RCC 7860 (cell line): Measurements from ENCODE around the gene POLR3K.
A peak's percentile ranks its signal among the peaks of the same experiment; 100 is the strongest.
"Not testable (repeated sequence)": the region's sequence is repeated elsewhere in the genome, so short reads cannot be mapped to it uniquely, and the experiment has no call there.

Experiments used
- DNase-seq: peaks from one replicate; pipeline ENCODE4 v3.0.0-alpha.2; 2015; ENCODE audit warnings: low spot score
- FAIRE-seq: peaks from 2 replicates; lab custom pipeline; 2012; peaks lifted over from hg19 to GRCh38; lab: Jason Lieb, UNC

Gene POLR3K

DNA sequence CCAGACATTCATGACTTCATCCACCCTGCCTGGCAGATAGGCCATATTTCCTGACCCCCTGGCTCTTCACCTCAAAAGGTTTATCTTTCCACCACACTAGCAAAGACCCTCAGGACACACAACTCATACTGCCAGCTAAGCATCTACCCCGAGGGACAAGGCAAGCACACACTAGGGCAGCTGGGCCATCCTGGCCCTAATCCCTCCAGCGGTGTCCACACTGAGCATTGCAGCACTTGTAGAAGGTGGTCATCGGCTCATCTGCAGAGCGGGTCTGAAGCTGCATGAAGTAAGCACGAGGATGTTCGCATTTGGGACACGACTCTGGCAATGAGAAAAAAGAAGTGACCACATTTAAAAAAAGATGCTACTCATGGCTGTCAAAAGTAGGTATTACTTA, 6.2 kb downstream of the POLR3K start:
- FAIRE-seq (no peak), DNase-seq (no peak)

DNA sequence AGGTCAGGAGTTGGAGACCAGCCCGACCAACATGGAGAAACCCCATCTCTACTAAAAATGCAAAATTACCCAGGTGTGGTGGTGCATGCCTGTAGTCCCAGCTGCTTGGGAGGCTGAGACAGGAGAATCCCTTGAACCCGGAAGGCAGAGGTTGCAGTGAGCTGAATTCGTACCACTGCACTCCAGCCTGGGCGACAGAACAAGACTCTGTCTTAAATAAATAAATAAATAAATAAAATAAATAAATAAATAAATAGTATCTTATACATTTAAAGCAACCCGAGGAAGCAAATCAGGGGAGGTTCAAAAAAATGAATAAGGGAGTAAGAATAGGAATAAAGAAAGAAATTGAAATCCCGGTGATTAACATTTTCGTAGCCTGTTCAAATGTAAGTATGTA, 6.9 kb downstream of the POLR3K start:
- DNase-seq, FAIRE-seq: not testable (repeated sequence)

DNA sequence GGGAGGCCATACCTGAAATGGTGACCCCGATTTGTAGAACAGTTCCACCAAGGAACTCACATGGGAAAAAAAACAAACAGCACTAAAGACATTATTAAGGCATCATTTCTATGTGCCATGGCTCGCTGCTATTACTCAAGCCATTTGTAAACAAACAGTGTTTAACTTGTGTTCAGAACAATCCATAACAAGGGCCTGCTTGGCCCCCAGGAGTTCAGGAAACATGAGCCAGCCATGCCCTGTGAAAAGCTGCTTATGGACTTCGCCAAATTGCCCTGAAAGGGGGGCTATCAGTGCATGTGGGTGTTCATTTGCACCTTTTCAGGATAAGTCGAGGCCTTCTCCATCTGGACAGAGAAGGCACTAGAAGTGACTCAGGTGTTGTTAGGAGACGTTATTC, 8.0 kb downstream of the POLR3K start:
- FAIRE-seq = no peak
- DNase-seq = no peak

DNA sequence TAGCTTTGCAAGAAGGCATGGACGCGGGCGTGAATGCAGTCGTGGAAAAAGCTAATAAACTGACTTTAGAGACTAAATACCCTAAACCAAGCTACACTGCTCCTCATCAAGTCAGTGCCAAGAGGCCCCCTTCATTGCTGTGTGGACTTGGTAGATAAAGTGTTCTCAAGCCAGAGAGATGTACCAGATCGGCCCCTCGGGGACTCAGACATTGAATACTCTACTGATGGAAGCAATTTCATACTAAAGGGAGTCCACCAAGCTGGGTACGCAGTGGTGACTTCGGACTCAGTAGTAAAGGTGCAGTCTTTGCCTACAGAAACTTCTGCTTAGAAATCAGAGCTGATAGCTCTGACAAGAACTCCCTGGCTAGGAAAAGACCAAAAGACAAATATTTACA, 8.8 kb downstream of the POLR3K start:
- no peak for FAIRE-seq
- DNase-seq = no peak

DNA sequence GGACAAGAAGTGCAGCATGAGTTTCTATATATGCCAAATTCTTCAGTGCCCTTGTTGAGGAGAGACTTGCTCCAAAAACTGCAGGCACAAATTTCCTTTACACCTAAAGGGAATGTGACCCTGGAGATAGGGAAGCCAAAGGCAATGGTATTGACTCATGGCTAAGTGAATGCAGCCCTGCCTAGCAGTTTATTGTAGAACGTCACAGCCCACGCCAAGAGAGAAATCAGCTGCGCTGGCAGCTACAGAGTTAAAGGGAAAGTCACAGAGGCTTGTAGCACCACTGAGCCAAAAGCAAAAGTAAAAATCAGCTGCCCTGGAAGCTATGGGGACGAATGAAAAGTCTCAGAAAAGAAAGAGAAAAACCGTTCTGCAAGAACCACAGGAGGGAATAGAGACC, 10.1 kb downstream of the POLR3K start:
- FAIRE-seq (no peak), DNase-seq (no peak)

DNA sequence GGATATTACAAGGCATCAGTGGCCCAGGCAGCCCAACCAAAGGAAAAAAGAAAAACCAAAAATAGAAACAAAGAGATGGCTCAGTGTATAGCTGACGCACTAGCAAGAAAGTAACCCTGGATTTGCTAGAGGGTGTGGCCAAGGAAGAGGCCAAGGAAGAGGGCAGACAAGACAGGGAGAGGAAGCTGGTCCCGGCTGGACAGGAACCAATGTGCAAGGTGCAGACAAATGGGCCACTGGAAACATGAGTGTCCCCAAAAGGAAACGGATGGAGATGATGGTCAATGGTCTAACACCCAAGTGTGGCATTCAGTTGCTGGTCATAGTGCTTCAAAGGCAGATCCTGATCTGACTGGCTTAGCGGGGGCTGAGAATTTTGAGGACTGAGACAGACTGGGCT, 10.7 kb downstream of the POLR3K start:
- FAIRE-seq (no peak), DNase-seq (no peak)

DNA sequence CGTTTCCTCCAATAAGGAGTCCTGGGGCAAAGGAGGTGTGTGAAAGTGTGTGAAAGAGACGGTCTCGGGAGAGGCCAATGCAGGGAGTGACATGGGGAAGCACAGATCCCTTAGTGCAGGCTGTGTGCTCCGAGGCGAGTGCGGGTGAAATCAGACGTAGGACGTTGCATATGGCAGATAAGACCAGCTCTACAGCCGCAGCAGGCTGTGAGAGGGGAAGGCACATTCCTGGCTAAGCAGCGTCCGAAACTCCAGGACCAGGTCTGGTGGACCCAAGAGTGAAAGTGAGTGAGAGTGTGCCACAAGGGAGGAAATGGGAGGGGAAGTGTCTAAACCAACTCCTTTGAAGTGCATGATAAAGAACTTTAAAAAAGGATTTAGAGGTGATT, 11.3 kb downstream of the POLR3K start:
- no peak for FAIRE-seq
- no peak for DNase-seq

DNA sequence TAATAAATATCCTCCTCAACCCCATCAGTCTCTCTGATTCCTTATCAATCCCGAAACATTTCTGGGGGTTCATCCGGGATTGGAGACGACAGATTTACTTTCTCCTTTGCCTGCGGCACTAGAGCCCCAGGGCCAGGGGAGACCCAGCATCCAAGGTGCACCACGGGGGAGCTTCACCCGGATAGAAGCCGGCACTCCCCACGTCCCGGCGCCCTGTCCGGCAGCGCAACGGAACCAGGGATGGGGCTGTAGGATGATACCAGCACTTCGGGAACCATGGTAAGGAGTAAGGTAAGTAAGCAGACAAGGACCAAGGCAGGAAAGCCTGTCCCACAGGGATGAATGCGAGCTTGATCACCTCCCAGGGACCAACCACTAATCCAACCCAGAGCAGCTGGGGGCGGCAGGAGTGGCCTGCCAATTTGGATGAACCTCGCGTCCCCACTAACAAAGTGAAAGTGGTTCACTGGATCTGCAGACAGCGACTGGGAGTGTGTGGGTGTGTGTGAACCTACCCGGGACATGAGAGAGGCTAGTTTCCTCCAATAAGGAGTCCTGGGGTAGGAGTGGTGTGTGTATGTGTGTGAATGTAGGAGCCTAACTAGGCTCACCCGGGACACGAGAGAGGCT, 11.9 kb downstream of the POLR3K start:
- FAIRE-seq (no peak), DNase-seq (no peak)

DNA sequence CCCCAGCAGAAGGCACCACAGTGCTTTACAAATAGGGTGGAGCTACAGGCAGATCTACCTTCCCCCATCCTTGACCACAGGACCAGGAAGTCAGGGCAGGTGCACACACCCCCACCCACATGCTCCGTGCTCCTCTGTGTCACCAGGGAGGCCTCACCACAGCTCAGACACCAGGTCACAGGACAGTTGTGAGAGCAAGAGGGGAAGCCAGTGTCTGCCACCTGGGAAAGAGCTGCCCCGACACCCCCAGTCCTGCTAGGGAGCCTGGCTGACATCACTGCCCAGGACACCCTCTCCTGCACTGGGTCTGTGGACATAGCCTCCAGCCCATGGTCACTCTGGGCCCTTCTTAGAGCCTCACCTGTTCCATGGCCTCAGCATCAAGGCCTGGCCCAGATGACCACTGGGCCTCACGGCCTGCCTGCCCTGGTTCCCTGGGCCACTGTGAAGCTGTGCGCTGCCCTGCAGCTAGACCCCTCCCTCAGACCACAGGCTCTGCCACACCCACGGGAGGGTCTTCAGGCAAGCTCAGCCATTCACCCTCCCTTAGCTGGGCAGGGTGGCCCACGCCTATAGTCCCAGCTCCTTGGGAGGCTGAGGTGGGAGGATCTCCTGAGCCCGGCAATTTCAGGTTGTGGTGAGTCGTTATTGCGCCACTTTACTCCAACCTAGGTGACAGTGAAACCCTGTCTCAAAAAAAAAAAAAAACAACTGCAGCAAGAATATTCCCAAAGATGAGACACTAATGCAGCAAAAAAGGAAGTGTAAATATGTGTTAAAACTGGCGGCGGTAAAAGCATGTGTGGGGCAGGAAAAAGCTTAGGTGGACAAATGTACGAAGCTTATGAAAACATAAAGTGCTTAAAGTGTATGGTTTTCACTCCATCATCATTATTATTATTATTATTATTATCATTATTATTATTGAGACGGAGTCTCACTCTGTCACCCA, 14.2 kb downstream of the POLR3K start:
- FAIRE-seq (no peak), DNase-seq (peak; percentile 8)

DNA sequence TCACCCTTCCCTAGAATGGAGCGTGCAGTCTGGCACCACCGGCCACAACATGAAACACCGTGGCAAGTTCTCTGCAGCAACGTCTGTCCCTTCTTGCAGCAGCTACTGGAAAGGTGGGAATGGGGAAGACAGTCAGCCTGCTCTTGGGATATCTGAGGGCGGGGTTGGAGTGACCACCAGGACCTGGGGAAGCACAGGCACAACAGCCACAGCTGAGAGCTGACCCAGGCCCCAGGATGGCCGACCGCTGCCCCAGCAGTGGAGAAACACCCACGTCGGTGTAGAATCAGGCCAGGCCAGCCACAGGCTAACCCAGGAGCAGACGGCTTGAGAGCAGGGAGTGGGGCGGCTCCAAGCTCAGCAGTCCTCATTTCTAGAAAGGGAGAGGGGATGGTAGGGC, 15.2 kb downstream of the POLR3K start:
- not testable (repeated sequence) for FAIRE-seq, DNase-seq

DNA sequence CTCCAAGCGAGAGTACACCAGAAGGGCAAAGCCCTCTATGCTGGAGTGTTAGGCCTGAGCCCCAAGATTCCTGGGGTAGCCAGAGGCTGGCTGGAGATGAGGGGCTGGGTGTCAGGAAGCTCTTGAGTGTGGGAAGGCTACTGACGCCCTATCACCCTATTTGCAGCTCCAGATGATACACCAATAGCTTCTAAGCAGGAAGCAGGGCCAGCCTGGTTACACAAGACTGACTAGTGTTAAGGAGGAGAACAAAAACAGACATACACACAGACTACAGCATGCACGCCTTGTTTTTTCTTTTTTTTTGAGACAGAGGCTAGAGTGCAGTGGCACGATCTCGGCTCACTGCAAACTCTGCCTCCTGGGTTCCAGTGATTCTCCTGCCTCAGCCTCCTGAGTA, 15.9 kb downstream of the POLR3K start:
- no peak for FAIRE-seq
- DNase-seq = no peak

DNA sequence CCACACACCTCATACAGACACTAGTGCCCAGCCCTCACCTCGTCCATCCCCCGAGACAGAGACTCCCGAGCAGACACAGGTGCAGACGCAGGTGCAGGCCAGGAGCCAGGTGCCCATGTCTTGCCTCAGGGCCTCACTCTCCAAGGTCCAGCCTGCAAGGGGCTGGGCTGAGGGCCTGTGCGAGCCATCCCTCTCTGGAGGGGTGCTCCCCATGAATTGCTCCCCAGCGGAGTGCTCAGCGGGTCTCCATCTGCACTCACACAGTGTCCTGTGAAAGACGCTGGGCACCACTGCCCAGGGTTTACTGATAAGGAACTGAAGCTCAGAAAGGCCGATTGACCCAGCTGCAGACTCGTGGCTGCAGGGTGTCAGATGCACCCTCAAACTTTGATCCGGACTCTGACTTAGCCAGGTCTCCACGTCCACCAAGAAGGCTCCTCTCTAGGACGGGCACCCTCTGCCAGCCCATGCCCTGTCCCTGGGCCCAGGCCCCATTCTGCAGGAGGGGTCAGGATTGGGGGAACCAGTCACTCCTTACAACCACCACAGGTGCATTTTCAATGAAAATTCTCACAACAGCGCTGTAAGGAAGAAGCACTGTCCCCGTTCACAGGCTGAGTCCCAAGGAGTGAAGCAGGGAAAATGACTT, 16.9 kb downstream of the POLR3K start:
- FAIRE-seq (no peak), DNase-seq (no peak)

DNA sequence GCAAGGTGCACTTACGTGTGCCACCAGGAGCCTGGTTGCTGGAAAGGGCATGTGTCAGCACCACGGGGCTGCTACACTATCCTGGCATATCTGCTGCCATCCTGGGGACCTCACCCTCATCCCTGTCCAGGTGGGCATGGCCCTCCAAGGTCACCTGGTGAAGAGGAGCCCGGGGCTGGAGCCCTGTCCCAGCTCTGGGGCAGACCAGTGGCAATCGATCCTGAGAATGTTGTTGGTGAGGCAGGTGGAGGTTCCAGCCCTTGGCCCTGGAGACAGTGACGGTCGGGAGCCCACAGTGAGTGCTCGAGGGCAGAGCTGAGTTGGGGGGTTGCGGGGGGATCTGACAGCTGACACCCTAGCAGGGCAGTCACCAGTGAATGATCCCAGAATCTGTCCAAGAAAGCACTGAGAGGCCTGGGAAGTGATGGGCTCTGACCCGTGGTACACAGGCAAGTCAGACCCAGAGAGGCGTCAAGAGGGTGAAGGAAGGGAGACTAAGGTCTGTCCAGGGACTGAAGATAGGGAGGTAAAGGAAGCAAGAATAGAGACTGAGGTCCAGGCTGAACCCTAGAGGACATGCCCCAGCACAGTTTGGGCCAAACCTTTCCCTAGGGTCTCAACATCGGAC, 17.6 kb downstream of the POLR3K start:
- DNase-seq = no peak
- FAIRE-seq = no peak

DNA sequence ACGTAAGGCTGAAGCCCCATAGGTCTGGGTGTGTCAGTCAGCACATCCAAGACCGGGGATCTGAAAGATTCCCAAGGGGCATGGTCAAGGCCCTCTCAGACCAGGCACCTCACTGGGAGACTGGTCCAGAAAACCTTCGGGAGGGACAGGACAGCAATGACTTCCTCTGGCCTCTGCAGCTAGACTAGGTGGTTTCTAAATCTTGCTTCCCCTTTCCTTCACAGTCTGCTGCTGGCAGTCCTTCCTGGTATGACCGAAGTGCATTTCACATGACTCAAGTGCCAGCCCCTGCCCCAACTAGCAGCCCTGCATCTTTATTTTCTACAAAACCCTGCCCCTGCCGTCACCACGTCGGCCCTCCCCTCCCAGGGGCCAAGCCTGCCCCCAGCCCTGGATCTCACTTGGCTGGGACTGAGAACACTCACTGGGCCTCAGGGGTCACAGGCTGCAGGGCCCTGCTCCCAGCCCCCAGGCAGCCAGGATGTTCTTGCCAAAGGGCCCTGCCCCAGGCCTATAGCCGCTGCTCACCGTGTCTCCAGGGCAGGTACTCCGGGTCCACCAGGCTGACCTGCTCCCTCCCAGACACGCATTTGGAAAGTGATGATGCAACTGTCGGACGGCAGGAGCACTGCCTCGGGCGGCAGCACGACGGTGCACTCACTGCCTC, 18.3 kb downstream of the POLR3K start:
- no peak for FAIRE-seq
- DNase-seq = no peak

DNA sequence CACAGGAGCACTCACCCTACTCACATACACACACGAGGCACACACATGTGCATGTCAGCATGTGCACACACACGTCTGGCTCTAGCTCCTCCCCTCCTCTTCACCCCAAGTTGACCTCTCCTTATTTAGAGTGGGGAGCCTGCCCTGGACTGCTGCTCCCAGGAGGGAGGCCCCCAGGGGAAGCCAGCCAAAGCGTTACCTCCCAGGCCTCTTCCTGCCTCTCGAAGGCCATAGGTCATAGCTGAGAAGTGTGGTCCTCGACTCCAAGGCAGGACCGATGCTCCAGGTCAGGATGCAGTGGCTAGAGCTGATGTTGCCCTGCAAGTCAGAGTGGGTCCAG, 18.8 kb downstream of the POLR3K start:
- FAIRE-seq (no peak), DNase-seq (no peak)

DNA sequence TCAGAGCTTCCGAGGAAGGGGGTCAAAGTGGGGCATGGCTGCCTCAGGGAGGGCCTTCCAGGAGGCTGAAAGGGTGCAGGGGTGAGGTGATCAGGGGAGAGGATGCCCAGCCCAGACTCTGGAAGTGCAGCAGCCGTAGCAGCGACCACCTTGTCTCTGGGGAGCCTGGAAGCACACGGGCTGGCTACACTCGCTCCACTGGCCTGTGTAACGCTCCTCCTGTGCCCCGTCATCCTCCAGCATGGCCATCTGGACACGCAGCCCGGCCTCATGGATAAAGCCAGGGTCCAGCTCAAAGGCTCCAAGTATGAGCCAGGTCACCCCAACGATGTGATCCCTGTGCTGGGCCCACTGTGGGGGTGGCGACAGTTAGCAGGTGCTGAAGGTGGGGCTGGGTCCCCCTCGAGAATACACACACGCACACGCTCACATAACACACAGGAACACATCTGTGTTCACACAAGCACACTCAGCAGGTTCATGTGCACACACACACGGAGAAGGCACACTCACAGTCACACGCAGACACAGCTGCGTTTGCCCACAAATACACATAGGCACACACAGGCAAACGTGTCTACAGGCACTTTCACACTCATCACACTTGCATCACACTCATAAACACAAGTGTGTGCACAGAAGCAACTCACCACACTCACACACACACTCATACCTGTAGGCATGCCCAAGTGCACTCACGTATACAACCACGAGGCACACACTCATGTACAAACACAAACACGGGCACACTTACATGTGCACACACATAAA, 19.3 kb downstream of the POLR3K start:
- DNase-seq = no peak
- FAIRE-seq = no peak

DNA sequence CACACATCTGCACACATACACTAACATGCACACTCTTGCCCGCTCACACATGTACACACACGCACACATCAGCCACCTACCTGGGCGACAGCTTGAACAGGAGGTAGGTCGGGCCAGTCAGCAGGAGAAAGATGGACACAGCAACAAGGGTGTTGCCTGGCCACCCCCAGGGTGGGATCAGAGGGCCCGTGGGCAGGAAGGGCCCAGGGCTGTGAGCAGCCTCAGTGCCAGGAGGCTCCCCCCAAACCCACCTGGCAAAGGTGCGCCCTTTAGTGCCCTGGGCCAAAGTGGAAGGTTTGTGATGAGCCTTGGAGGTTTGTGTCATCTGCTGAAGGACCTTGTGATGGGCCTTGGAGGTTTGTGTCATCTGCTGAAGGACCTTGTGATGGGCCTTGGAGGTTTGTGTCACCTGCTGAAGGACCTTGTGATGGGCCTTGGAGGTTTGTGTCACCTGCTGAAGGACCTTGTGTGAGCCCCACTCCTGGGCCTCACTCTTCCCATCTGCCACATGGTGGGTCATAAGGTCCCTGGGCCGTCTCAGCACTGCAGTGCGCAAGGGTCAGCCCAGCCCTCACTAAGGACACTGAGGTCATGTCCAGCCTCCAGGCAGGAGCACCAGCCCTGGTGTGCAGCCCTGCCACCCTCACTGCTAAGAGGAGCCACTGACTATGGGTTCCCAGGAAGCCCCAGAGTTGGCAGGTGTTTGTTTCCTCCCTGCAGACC, 20.1 kb downstream of the POLR3K start:
- DNase-seq, FAIRE-seq: not testable (repeated sequence)

DNA sequence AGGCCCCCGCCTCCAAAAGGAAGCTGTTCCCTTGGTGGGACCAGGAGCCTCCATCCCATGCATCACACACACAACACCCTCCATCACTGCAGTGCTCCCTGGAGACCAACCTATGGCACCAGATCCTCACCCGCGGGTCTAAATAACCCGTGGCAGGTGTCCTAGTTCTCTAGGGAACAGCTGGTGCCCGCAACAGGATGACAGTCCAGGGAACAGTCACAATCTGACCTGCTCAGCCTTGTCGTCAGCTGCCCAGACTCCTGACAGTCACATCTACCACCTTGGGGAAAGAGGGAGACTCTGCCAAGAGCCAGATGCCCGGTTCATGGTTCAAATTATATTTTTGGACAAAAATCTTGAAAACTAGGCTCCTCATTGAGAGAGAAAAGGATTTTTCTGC, 22.8 kb downstream of the POLR3K start:
- DNase-seq, FAIRE-seq: not testable (repeated sequence)

DNA sequence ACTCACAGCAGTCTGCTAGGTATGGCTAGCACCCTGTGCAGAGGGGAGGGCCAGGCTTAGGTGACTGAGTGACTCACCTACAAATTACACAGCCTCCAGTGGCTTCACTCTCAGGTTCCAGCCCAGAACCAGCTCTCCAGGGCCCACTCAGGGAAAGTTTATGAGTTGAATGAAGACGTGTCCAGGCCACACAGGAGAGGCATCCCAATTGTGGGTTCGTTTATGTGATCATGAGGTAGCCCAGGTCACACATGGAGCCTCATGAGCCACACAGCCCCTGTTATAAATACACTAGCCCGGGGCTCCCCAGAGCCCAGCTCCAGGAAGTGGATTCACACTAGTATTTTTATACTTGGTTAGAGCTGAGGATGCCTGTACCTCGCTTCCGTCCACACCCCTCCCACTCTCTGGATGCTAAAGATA, 27.5 kb downstream of the POLR3K start:
- not testable (repeated sequence) for FAIRE-seq, DNase-seq
